HFFc6 (cell line): ENCODE results near the gene GATA3. TPM values are rescaled to one million over a fixed set of nuclear protein-coding genes. Genes with fewer than 3 reads are reported as not detected.

Experiments used
- DNase-seq: peaks from one replicate; pipeline ENCODE4 v3.0.0-alpha.2; 2018
- H3K27ac Mint-ChIP-seq: 2 replicates; pipeline ENCODE4 v1.8.0; 2020; ENCODE audit warnings: mild to moderate bottlenecking, mixed read lengths
- H3K27me3 Mint-ChIP-seq: 2 replicates; pipeline ENCODE4 v1.8.0; 2021; ENCODE audit warnings: mild to moderate bottlenecking, moderate library complexity, mixed read lengths; ENCODE audit not compliant: insufficient read depth
- H3K36me3 Mint-ChIP-seq: 2 replicates; pipeline ENCODE4 v1.8.0; 2021; ENCODE audit warnings: low read depth, mixed read lengths
- H3K4me1 Mint-ChIP-seq: 2 replicates; pipeline ENCODE4 v1.8.0; 2020; ENCODE audit warnings: low read depth, mixed read lengths
- H3K4me3 Mint-ChIP-seq: 2 replicates; pipeline ENCODE4 v1.8.0; 2020; ENCODE audit warnings: mild to moderate bottlenecking, moderate library complexity, mixed read lengths
- H3K9me3 Mint-ChIP-seq: 2 replicates; pipeline ENCODE4 v1.8.0; 2020; ENCODE audit warnings: mild to moderate bottlenecking, mixed read lengths
- total RNA-seq, 6 experiments: library from RNA; stranded (reverse); fragmentation: NEBNext Ultra II Directional; extraction: Animal tissue kit (Norgen Biotek cat#: 25700); gene quantifications; 2 replicates in 1 of 6; 3 replicates in 5 of 6; pipeline ENCODE4 v1.2.3, GENCODE V29; 2021
- TF ChIP-seq, protein P1 (sequence below): fragments of 200-600 bp; sonication (generic); IDR thresholded peaks from 2 replicates; pipeline ENCODE4 v1.5.0; 2021; ENCODE audit warnings: antibody characterized with exemption, mild to moderate bottlenecking

GATA3 gene
- total RNA-seq, 6 experiments from 2014 or later: 0.07 to 0.43 (median 0.16) TPM; not detected in 2

DNA sequence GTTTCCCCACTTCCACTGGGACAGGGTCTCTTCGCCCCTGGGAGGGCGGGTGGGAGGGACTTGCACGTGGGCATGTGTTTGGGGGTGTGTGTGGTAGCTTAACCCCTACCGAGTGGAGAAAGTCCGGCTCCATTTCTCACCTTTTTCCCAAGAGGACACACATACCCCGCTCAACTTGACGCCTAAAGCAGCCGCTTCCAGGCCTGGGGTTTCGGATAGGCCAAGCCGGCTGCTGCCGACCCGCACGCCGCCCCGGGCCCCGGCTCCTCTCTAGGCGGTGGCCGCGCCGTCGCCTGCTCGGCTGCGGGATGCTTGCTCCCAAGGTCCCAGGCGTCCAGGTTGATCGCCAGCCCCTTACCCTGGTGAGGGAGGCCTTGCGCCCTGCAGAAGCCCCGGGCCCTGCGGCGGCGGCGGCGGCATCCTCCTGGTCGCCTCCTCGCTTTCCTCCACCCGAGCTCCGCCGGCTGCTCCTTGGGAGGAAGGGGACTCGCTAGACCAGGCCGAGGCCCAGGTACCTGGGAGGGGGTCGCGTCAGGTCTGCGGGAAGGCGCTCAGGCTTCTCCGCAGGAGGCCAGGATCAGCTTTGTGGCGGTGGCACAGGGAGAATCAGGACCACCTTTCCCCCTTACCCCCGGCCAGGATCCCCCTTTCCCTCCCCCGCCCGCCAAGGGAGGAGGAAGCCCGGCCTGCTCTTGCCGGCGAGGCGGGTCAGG is 3.2 kb upstream of the GATA3 start:
- Mint-ChIP-seq H3K27ac (no peak overlapping the region), H3K9me3 (no peaks in the 10 kb centered on the region; the same call in 1 of the 2 replicates), H3K27me3 (peaks cover 51% of the 10 kb centered on the region), H3K4me1 (peaks cover 26% of the 10 kb centered on the region), H3K4me3 (no peak overlapping the region), H3K36me3 (0 out of 2 replicates have a peak, but pooled peaks cover 4% of the 10 kb centered on the region)
- TF ChIP-seq, protein P1, sequence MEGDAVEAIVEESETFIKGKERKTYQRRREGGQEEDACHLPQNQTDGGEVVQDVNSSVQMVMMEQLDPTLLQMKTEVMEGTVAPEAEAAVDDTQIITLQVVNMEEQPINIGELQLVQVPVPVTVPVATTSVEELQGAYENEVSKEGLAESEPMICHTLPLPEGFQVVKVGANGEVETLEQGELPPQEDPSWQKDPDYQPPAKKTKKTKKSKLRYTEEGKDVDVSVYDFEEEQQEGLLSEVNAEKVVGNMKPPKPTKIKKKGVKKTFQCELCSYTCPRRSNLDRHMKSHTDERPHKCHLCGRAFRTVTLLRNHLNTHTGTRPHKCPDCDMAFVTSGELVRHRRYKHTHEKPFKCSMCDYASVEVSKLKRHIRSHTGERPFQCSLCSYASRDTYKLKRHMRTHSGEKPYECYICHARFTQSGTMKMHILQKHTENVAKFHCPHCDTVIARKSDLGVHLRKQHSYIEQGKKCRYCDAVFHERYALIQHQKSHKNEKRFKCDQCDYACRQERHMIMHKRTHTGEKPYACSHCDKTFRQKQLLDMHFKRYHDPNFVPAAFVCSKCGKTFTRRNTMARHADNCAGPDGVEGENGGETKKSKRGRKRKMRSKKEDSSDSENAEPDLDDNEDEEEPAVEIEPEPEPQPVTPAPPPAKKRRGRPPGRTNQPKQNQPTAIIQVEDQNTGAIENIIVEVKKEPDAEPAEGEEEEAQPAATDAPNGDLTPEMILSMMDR: no peak
- no peak for DNase-seq

GRCh38 chr10:8051851-8052257 is 2.6 kb upstream of the GATA3 start:
- peak overlapping the region; percentile 60; the same call in 1 of the 2 replicates for H3K4me3 Mint-ChIP-seq
- H3K36me3 Mint-ChIP-seq: 0 out of 2 replicates have a peak, but pooled peaks cover 4% of the 10 kb centered on the region
- TF ChIP-seq, protein P1: no peak
- no peak for DNase-seq
- peaks cover 26% of the 10 kb centered on the region for H3K4me1 Mint-ChIP-seq
- H3K27me3 Mint-ChIP-seq: peaks cover 49% of the 10 kb centered on the region
- no peaks in the 10 kb centered on the region; the same call in 1 of the 2 replicates for H3K9me3 Mint-ChIP-seq
- no peak overlapping the region for H3K27ac Mint-ChIP-seq

DNA sequence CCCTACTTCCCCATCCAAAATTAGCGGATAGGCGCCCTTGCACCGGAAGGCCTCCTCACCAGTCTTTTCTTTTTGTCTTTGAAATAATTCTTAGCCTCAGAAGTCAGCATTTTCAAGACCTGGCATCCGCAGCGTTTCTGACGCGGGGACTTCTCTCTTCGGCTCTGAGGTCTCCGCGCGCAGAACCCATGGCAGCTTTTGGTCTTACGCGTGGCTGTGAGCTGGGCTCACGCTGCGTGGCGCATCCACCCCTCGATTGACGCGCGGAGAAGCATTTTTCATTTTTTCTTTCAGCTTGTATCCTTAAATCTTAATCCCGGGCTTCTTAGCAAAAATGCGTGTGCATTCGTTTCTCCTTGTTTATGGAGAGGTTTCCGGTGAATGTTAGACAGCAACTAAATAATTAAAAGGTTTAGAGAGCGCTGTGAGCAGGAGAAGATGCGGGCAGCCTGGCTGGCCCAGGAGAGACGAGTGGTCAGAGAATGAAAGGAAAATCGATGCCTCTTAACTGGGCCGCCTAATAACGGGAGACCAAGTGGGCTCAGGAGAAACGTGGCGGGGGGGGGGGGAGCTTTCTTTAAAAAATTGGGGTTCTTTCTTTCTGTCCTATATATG is 2.0 kb upstream of the GATA3 start:
- H3K9me3 Mint-ChIP-seq: no peaks in the 10 kb centered on the region; the same call in 1 of the 2 replicates
- peaks cover 26% of the 10 kb centered on the region for H3K4me1 Mint-ChIP-seq
- no peak for DNase-seq
- H3K4me3 Mint-ChIP-seq: peak overlapping the region; percentile 60
- TF ChIP-seq, protein P1: no peak
- H3K27me3 Mint-ChIP-seq: peaks cover 47% of the 10 kb centered on the region
- 0 out of 2 replicates have a peak, but pooled peaks cover 4% of the 10 kb centered on the region for H3K36me3 Mint-ChIP-seq
- H3K27ac Mint-ChIP-seq: no peak overlapping the region

GRCh38 chr10:8052956-8053445 is 1.5 kb upstream of the GATA3 start:
- Mint-ChIP-seq H3K4me3 (peak overlapping the region; percentile 57), H3K4me1 (peaks cover 26% of the 10 kb centered on the region), H3K27me3 (peaks cover 47% of the 10 kb centered on the region), H3K9me3 (no peaks in the 10 kb centered on the region; the same call in 1 of the 2 replicates), H3K36me3 (0 out of 2 replicates have a peak, but pooled peaks cover 4% of the 10 kb centered on the region), H3K27ac (no peak overlapping the region)
- TF ChIP-seq, protein P1: no peak; the same call in 1 of the 2 replicates
- no peak for DNase-seq

- Mint-ChIP-seq H3K27ac (no peak overlapping the region), H3K9me3 (no peaks in the 10 kb centered on the region; the same call in 1 of the 2 replicates), H3K36me3 (0 out of 2 replicates have a peak, but pooled peaks cover 4% of the 10 kb centered on the region), H3K4me3 (peak overlapping the region; percentile 84), H3K27me3 (peaks cover 49% of the 10 kb centered on the region), H3K4me1 (peaks cover 26% of the 10 kb centered on the region)
- TF ChIP-seq, protein P1: peak; percentile 81; the same call in 1 of the 2 replicates
- DNase-seq: peak; percentile 64
Measured at GRCh38 chr10:8053446-8054243, 843 bp upstream of the GATA3 start.
